Smooth muscle cell (in vitro differentiated cells): ENCODE data around the gene APOBEC3H. TPM values are rescaled to one million over a fixed set of nuclear protein-coding genes. Genes with fewer than 3 reads are reported as not detected.

Source experiments
- DNase-seq: peaks from one replicate; lab custom pipeline; 2025; ENCODE audit not compliant: unreplicated experiment; lab: John Stamatoyannopoulos, UW
- H2AFZ ChIP-seq: fragments of 200-600 bp; sonication (generic); 2 replicates; pipeline ENCODE4 v1.6.0; 2016; ENCODE audit warnings: antibody characterized with exemption, low read depth, mild to moderate bottlenecking
- H3F3A ChIP-seq: fragments of 200-600 bp; sonication (generic); 2 replicates; pipeline ENCODE4 v1.6.0; 2017; ENCODE audit warnings: antibody characterized with exemption, low read depth
- H3K27ac ChIP-seq: fragments of 200-600 bp; sonication (generic); 2 replicates; pipeline ENCODE4 v1.5.1; 2016; ENCODE audit warnings: low read depth, mild to moderate bottlenecking
- H3K27me3 ChIP-seq: fragments of 200-600 bp; sonication (generic); 2 replicates; pipeline ENCODE4 v1.6.1; 2016; ENCODE audit warnings: low read depth, mild to moderate bottlenecking
- H3K36me3 ChIP-seq: fragments of 200-600 bp; sonication (generic); 2 replicates; pipeline ENCODE4 v1.5.1; 2016; ENCODE audit warnings: low read depth
- H3K4me1 ChIP-seq: fragments of 200-600 bp; sonication (generic); 2 replicates; pipeline ENCODE4 v1.5.1; 2016; ENCODE audit warnings: low read depth
- H3K4me2 ChIP-seq: fragments of 200-600 bp; sonication (generic); 2 replicates; pipeline ENCODE4 v1.6.0; 2016; ENCODE audit warnings: mild to moderate bottlenecking
- H3K4me3 ChIP-seq: fragments of 200-600 bp; sonication (generic); 2 replicates; pipeline ENCODE4 v1.5.1; 2016; ENCODE audit warnings: mild to moderate bottlenecking
- H3K79me2 ChIP-seq: fragments of 200-600 bp; sonication (generic); 2 replicates; pipeline ENCODE4 v1.6.0; 2016; ENCODE audit warnings: low read depth, mild to moderate bottlenecking
- H3K9ac ChIP-seq: fragments of 200-600 bp; sonication (generic); 2 replicates; pipeline ENCODE4 v1.6.0; 2016; ENCODE audit warnings: low read depth
- H3K9me3 ChIP-seq: fragments of 200-600 bp; sonication (generic); replicated peaks from 2 replicates; pipeline ENCODE4 v1.5.1; 2016; ENCODE audit warnings: low read depth
- H4K20me1 ChIP-seq: fragments of 200-600 bp; sonication (generic); 2 replicates; pipeline ENCODE4 v1.6.0; 2016; ENCODE audit warnings: low read depth
- WGBS: methylation state at CpG from one replicate; pipeline ENCODE4 v1.1.7; 2016; ENCODE audit warnings: low lambda C conversion rate; 5-methylcytosine and 5-hydroxymethylcytosine counted together
- polyA plus RNA-seq: library from polyadenylated mRNA; unstranded; fragments of >200 nt; fragmentation: Nextera tagmentation; extraction: Ambion mirVana; gene quantifications from 2 replicates; pipeline ENCODE4 v1.2.1, GENCODE V29; 2016
- total RNA-seq: library from RNA; depleted of rRNA; stranded (reverse); fragments of >200 nt; gene quantifications from 2 replicates; pipeline ENCODE4 v1.2.3, GENCODE V29; 2014
- TF ChIP-seq, protein P1 (sequence below): fragments of 200-600 bp; sonication (generic); IDR thresholded peaks from 2 replicates; pipeline ENCODE4 v1.5.1; 2017; ENCODE audit warnings: borderline replicate concordance, mild to moderate bottlenecking, antibody characterized with exemption; ENCODE audit not compliant: insufficient read depth, poor library complexity, severe bottlenecking

APOBEC3H gene
- total and polyA plus RNA-seq, 2 experiments from 2014 or later: 0.31 to 0.57 TPM

DNA sequence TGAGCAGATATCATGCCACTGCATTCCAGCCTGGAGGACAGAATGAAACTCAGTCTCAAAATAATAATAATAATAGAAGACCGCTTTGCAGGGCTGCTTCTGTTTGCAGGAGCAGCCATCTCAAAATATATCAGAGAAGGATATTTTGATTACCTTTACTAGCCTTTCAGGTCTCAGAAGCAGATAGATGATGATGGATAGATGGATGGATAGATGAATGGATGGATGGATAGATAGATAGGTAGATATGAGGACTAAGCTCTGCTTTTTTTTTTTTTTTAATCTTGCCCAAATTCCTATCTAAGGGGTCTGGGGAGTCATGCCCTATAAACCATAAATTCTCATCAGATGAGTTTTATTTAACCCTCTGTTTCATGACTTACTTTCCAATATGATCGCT lies 18.5 kb downstream of the APOBEC3H start:
- no peaks in the 10 kb centered on the region for H4K20me1 ChIP-seq
- WGBS: 94% methylated on average over 2 of the region's 2 CpGs
- no peaks in the 10 kb centered on the region for H3K4me1 ChIP-seq

DNA sequence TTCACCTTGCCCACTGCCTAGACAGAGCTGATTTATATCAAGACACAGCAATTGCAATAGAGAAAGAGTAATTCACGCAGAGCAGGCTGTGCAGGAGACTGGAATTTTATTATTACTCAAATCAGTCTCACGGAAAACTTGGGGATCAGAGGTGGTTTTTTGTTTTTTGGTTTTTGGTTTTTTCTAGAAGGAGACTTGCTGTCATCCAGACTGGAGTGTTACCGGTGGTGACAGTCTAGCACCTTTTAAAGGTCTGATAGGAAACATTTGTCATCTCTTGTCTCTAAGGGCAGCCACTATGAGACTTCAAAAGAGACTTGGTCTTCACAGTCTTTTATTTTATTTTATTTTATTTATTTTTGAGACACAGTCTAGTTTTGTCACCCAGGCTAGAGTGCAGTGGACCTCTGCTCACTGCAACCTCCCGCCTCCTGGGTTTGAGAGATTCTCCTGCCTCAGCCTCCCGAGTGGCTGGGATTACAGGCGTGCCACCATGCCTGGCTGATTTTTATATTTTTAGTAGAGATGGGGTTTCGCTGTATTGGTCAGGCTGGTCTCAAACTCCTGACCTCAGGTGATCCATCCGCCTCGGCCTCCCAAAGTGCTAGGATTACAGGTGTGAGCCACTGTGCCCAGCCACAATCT lies 19.1 kb downstream of the APOBEC3H start:
- Histone ChIP-seq H3K27ac (no peak overlapping the region), H3K4me3 (no peak overlapping the region), H3K4me2 (no peak overlapping the region), H3K79me2 (no peaks in the 10 kb centered on the region), H3K36me3 (no peaks in the 10 kb centered on the region), H4K20me1 (no peaks in the 10 kb centered on the region), H3K4me1 (no peaks in the 10 kb centered on the region), H2AFZ (no peak overlapping the region), H3F3A (no peaks in the 10 kb centered on the region), H3K27me3 (peaks cover 29% of the 10 kb centered on the region), H3K9me3 (no peaks in the 10 kb centered on the region), H3K9ac (no peak overlapping the region)
- DNase-seq: no peak
- 94% methylated on average over 9 of the region's 9 CpGs for WGBS
- TF ChIP-seq, protein P1, sequence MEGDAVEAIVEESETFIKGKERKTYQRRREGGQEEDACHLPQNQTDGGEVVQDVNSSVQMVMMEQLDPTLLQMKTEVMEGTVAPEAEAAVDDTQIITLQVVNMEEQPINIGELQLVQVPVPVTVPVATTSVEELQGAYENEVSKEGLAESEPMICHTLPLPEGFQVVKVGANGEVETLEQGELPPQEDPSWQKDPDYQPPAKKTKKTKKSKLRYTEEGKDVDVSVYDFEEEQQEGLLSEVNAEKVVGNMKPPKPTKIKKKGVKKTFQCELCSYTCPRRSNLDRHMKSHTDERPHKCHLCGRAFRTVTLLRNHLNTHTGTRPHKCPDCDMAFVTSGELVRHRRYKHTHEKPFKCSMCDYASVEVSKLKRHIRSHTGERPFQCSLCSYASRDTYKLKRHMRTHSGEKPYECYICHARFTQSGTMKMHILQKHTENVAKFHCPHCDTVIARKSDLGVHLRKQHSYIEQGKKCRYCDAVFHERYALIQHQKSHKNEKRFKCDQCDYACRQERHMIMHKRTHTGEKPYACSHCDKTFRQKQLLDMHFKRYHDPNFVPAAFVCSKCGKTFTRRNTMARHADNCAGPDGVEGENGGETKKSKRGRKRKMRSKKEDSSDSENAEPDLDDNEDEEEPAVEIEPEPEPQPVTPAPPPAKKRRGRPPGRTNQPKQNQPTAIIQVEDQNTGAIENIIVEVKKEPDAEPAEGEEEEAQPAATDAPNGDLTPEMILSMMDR: no peak

More for the DNA sequence above, 18.5 kb downstream of the APOBEC3H start:
- no peaks in the 10 kb centered on the region for H3K36me3 ChIP-seq
- TF ChIP-seq, protein P1: no peak
- no peak overlapping the region for H3K4me3 ChIP-seq
- H3K4me2 ChIP-seq: no peak overlapping the region
- H3F3A ChIP-seq: no peaks in the 10 kb centered on the region
- H3K9ac ChIP-seq: no peak overlapping the region
- H3K79me2 ChIP-seq: no peaks in the 10 kb centered on the region
- DNase-seq: no peak
- H3K27ac ChIP-seq: no peak overlapping the region
- H3K9me3 ChIP-seq: no peaks in the 10 kb centered on the region
- H2AFZ ChIP-seq: no peak overlapping the region
- peaks cover 29% of the 10 kb centered on the region for H3K27me3 ChIP-seq

DNA sequence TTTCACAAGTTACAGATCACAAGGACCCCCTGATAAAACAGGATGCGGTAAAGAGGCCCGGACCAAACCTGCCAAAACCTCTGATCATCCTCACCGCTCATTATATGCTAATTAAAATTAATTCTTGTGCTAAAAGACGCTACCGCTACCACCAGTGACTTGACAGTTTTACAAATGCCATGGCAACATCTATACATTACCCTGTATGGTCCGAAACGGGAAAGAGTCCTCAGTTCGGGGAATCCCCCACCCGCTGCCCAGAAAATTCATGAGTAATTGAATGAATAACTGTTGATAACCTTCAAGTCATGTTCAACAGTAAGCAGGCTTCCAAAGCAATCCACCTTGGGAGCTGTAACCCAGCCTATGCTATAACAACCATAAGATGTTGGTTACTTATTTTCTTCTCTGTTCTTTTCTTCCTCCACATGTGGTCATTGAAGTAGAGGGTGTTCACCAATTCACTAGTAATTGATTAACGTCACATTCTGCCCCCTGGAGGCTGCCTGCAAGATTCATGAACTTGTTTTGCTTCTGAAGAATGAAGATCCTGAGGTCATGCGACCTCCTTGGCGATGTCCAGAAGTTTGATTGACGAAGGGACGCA lies 20.6 kb downstream of the APOBEC3H start:
- no peaks in the 10 kb centered on the region for H3K36me3 ChIP-seq
- TF ChIP-seq, protein P1: peak; percentile 51
- WGBS: 74% methylated on average over 14 of the region's 14 CpGs
- H3K27ac ChIP-seq: no peak overlapping the region
- H4K20me1 ChIP-seq: no peaks in the 10 kb centered on the region
- H3K4me1 ChIP-seq: no peaks in the 10 kb centered on the region
- H3K27me3 ChIP-seq: peaks cover 29% of the 10 kb centered on the region
- H3K4me3 ChIP-seq: no peak overlapping the region
- H3F3A ChIP-seq: no peaks in the 10 kb centered on the region
- no peaks in the 10 kb centered on the region for H3K79me2 ChIP-seq
- H3K9me3 ChIP-seq: no peaks in the 10 kb centered on the region
- H3K4me2 ChIP-seq: no peak overlapping the region
- no peak overlapping the region for H3K9ac ChIP-seq
- no peak overlapping the region for H2AFZ ChIP-seq
- DNase-seq: no peak
